Stimulated activated CD8-positive, alpha-beta memory T cell treated with anti-CD3 and anti-CD28 coated beads, Interleukin-15, amount 100 ng/mL, for 24 hours (primary cell): ENCODE measurements around the gene VWA1.
A peak's percentile ranks its signal among the peaks of the same experiment; 100 is the strongest.
"Not testable (repeated sequence)": the region's sequence is repeated elsewhere in the genome, so short reads cannot be mapped to it uniquely, and the experiment has no call there.

Experiments
- DNase-seq: peaks from one replicate; pipeline ENCODE4 v3.0.0-alpha.2; 2020; ENCODE audit warnings: low read depth

VWA1 gene

DNA sequence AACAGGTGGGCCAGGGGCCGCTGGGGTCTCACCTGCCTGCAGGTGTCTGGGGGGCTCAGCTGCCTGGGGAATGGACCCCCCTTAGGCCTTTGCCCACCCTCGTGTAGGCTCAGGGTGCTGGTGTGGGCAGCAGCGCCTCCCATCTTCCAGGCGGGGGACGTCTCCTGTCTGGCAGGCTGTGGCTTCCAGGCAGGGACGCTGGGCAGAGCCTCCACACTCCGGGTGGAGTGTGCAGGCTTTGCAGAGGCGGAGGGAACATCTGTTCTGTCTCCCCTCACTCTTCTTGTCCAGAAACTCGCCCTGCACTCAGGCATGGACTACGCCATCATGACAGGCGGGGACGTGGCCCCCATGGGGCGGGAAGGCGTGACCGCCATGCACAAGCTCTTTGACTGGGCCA lies 20.4 kb downstream of the VWA1 start:
- not testable (repeated sequence) for DNase-seq

DNA sequence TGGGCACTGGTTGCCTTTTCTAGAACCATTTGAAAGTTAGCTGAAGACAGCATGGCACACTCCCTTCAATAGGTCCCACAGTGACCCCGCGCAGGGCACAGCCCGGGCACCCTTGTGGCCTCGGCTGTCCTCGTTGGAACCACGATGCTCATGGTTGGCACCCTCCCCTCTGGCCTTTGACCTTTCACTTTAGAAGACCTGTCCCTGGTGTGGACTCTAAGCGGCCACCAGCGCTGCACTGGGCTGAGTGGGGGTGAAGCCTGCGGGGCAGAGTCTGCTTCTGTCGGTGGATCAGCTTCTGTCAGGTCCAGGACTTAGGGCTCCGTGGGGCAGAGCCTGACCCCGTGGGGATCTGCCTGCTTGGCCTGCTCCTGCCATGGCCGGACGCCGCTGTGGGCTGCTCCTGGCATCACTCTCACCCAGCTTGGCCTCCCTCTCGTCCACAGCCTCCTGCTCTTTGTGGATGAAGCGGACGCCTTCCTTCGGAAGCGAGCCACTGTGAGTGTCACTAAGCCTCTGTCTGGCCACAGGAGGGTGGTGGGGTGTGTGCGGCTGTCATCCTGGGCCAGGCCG lies 21.3 kb downstream of the VWA1 start:
- not testable (repeated sequence) for DNase-seq

DNA sequence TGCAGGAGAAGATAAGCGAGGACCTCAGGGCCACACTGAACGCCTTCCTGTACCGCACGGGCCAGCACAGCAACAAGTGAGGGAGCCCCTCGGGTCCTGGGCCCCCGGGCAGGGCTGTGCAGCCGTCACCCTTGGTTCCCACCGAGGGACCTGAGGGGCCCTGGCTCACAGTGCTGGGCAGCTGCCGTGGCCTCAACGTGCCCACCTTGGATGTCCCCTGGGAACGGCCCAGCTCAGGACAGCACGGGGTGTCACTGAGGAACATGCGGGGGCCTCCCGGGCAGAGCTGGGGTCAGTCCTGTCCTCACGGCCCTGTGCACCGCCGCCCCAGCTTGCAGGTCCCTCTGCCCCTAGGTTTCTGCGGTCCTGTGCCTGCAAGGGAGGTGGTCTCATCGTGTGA lies 23.7 kb downstream of the VWA1 start:
- DNase-seq: not testable (repeated sequence)

DNA sequence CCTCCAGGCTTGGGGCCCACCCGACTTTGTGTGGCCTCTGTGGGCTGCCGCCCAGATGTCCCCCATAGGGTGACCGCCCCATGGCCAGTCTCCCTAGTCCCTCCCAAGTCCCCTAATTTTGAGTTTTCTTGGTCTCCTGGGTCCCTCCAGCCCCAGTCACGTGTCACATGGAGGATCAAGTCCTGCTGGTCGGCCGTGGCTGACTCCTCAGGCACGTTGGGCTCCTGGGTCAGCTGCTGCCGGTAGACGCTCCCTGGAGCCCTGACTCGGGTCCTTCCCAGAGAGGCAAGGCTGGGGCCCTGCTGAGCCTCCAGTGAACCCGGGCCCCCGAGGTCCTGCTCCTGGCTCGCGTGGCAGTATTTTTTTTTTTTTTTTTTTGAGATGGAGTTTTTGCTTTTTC lies 24.2 kb downstream of the VWA1 start:
- DNase-seq: not testable (repeated sequence)

DNA sequence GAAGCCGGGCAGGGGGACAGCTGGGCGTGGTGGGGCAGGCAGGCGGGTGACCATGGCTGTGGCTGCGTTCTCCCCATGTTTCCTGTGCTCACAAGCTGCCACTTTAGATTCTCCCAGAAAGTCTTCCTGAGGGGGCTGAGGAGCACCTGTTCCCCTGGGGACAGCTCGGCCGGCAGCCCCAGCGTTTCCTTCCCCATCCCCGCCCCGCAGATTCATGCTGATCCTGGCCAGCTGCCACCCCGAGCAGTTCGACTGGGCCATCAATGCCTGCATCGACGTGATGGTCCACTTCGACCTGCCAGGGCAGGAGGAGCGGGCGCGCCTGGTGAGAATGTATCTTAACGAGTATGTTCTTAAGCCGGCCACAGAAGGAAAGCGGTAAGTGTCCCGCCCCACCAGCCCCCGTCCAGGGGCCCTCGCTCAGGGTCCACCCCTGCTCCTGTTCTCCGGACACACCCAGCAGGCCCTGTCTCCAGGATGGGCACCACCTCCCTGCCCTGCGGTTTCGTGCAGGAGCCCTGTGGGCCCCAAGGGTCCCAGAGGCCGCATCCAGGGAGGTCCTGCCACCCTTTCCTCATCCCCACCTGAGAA lies 25.1 kb downstream of the VWA1 start:
- no peak for DNase-seq

DNA sequence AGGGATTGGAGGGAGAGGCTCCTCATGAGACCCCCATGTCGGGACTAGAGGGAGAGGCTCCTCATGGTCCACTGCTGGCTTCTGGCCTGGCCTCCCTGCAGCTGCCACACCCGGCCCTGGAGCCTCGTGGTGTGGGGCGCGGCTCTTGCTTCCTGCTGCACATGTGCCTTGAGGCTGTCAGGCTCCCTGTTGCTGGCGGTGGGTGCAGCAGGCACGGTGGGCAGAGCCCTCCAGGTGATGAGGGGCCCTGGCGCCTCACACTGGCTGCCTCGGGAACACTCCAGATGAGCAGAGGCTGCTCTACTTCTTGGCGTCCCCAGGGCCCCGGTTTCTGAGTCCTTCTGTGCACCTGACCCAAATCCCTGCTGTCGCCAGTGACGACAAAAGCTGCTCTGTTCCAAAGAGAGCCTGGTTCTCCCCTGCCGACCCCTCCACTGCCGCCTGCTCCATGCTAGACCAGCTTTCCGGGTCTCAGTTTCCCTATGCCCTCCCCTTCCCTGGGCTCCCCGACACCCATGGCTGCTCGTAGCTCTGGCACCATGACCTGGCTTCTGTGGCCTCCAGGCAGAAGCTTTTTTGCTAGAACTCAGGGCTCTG lies 26.3 kb downstream of the VWA1 start:
- no peak for DNase-seq

DNA sequence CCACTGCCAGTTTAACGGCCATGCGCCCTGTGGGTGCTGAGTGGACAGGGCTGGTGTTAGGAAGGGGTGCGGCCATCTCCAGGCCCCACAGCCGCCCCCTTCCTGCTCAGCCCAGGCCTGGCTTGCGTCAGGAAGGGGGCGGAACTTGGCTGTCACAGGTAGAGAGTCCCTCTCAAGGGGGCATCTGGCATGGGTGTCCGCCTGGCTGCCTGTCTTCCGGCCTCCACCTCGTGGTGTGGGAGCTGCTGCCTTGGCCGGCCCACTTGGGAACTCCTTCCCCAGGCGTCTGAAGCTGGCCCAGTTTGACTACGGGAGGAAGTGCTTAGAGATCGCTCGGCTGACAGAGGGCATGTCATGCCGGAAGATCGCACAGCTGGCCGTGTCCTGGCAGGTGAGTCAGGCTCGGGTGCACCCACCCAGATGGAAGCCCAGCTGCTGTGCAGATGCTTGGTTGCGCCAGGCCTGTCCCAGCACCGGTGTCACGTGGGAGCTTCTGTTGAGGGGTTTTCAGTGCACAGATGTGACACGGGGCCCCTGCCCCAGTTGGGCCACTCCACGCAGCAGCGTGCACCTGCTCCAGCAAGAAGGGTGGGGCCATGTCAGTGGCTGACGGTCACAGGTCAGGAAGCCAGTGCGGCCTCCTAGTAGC lies 27.0 kb downstream of the VWA1 start:
- DNase-seq: no peak

DNA sequence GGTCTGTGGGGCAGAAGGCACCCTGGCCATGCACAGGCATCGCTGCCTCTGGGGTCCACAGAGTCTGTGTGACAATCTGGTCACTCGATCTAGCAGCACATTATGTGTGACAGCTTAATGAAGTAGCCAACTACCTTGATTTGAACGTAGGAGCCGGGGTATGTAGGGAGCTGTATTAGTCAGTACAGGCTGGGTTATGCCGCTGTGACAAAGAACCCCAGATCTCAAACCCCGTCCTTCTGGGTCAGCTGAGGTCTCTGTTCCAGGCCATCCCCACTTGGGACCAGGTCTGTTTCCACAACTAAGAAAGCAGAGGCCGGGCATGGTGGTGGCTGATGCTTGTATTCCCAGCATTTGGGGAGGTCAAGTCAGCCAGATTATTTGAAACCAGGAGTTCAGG lies 27.8 kb downstream of the VWA1 start:
- no peak for DNase-seq

DNA sequence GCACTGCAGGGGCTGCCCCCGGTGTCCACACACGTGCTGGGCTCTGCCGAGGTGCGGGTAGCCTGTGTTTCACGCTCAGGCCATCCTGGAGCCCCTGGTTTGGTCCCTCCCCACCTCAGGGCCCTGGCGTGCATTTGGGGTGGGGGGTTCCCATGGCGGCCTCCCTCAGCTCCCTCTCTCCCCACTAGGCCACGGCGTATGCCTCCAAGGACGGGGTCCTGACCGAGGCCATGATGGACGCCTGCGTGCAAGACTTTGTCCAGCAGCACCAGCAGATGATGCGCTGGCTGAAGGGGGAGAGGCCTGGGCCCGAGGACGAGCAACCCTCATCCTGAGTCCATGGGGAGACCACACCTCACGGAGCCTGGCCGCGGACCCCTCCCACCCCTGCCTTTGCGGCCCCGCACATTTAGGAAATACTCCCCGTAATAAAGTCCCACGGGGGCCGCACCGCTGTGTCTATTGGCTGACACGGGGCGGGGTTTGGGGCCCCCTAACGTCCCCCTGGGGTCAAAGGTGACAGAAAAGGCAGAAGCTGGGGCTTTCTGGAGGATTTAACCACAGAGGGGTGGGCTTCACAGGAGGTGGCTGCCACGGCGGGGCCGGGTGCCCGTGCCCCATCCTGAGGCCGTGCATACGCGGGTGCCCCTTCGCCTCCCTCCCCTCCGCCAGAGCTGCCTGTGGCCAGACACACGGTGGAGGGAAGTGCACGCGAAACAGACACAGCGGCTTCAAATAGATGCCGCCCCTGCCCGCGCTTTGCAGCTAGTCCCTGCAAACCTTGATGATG lies 32.9 kb downstream of the VWA1 start:
- DNase-seq: not testable (repeated sequence)

DNA sequence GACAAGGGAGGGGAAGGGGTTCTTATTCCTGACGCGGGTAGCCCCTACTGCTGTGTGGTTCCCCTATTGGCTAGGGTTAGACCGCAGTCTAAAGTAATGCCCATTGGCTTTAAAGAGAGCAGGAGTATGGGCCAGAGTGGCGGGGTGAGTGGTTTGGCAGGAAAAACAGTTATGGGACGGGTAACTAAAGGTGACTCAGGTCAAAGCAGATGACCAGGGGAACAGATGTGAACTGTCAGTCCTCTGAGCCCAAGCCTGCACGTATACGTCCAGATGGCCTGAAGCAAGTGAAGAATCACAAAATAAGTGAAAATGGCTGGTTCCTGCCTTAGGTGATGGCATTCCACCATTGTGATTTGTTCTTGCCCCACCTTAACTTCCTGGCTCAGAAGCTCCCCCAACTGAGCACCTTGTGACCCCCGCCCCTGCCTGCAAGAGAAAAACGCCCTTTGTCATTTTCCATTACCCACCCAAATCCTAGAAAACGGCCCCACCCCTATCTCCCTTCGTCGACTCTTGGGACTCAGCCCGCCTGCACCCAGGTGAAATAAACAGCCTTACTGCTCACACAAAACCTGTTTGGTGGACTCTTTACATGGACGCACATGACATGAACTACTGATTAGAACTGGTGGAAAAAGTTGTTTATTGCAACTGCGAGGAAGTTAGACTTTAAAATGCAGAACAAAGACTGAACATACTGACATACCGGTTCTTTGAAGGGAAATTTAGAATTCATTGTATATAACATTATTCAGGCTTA lies 35.3 kb downstream of the VWA1 start:
- DNase-seq: no peak

DNA sequence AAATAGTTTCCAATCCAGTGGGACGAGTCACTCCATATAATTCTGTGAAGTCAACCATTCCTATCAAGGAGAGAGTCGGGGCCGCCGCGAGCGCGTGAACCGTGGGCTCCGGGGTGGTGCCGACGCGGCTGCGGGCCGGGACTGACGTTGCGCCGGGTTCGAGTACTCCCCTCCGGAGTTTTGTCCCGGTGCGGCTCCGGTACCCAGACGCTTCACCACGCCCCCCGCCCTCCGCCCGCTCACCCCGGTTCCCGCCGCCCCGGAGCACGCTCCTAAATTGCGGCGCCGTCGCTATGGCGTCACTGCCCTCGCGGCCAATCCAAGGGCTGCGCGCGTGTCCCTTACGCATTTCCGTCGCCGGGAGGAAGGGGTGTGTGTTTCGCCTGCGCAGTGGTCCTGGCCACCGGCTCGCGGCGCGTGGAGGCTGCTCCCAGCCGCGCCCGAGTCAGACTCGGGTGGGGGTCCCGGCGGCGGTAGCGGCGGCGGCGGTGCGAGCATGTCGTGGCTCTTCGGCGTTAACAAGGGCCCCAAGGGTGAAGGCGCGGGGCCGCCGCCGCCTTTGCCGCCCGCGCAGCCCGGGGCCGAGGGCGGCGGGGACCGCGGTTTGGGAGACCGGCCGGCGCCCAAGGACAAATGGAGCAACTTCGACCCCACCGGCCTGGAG lies 36.0 kb downstream of the VWA1 start, which contains the start of gene ATAD3B:
Gene ATAD3B, plus strand, starts transcription at position 377 of the 664 bp plus-strand sequence. Its CDS starts 120 bp downstream, at position 497.
- DNase-seq: peak; percentile 84

DNA sequence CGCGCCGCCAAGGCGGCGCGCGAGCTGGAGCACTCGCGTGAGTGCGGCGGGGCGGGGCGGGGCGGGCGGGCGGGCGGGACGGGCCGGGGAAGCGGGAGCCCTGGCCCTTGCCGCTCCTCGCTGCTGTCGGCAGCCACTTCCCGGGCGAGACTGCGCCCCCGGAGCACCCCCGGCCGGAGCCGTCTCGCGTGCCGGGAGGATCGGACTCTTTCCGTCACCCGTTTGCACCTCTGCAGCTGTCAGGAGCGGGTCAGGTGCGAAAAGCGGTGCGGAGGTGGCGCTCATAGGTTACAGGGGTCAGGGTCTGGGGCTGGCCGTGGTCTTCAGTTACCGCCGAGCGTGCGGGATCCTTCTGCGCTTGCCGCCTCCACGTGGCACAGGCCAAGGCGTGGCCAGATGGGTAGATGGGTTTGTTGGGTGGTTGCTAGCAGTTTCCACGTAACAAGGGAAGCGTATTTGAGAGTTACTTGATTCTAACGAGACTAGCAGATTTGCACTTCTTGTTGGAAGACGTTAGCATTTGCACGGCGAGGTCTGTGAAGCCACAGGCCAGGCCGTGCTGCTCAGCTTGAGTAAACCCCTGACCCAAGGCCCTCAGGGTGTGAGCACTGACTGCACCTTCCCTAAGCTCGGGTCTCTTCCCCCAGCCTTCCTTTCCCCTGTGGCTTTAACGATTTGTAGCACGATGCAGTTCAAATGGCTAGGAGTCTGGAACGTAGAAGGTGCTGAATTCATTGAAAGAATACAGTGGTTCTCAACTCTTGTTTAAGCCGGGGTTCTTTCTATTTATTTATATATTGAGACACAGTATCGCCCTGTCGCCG lies 36.8 kb downstream of the VWA1 start:
- not testable (repeated sequence) for DNase-seq

DNA sequence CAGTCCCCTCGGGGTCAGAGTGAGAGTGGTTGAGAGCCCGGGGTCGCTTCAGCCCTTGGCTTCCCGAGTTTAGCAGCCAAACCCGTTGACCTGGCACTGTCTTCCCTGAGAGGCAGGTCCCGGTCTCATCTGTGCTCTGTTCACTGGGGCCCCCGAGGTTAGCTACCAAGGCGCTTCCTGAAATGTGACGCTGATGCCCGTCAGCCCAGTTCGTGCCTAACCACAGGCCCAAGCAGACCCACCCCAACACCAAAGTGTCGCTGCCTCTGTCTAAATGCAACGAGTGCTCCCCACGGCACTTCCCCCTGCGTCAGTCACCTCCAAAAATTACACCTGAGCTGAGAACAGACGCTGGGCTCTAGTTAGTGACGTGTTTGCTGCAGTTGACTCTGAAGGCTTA lies 40.5 kb downstream of the VWA1 start:
- not testable (repeated sequence) for DNase-seq

DNA sequence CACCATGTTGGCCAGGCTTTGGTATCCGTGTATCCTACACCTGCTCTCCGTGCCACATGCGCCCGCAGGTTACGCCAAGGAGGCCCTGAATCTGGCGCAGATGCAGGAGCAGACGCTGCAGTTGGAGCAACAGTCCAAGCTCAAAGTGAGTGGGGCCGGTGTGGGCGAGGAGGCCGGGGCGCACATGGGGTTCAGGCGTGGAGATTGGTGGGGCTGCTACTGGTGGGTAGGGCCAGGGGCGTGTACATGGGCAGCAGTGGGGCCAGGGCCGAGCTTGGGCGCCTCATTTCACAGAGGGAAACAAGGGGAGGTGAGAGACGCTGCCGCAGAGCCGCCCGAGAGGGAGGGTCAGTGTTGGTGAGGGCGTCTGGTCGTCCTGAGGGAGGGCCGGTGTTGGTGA lies 41.7 kb downstream of the VWA1 start:
- no peak for DNase-seq

DNA sequence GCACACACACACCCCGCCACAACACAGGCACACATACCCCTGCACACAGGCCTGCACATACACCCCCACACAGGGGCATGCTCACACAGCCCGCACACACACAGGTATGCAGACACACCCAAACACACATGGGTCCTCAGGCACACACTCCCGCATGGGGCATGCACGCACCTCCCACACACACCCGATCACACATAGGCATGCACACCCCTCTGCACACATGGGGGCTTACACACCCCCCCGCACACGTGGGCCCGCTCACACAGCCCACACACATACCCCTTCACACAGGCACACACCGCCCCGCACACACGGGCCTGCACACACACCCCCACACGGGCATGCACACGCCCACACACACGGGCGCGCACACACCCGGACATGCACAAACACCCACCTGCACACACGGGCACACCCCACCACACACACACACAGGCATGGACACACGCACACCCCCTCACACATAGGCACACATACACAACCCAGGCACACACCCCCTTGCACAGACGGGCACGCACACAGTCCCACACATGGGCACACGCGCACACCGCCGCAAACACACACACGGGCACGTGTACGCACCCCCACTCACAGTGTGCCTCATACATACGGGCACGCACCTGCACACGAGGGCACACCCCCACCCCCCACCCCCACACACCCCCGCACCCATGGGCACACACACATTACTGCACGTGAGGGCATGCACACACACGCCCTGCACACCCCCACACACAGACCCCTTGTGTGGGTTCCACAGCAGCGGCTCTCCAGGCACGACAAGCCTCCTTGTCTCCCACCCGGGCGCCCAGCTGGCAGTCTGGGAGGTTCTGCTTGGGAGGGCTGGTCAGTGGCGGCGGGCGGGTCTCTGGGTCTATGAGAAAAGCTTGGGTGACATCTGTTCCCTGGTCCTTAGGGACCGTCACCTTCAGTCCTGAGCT lies 44.3 kb downstream of the VWA1 start:
- no peak for DNase-seq

DNA sequence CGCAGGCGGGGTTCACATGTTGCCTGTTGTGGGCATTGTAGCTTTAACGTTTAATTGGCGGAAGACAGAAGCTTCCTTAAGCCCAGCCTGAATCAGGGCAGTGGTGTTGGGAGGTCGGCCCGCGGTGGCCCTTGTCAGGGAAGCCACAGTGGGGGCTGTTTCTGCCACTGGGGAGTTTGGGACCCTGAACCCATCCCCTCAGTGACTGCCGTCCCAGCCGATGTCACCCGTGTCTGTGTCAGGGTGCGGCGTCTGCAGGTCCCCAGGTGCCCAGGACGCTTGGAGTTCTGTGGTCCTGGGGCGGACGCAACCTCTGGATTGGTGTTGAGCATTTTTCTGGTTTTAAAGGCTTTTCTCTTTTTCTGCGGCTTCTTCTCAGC lies 45.0 kb downstream of the VWA1 start:
- not testable (repeated sequence) for DNase-seq

DNA sequence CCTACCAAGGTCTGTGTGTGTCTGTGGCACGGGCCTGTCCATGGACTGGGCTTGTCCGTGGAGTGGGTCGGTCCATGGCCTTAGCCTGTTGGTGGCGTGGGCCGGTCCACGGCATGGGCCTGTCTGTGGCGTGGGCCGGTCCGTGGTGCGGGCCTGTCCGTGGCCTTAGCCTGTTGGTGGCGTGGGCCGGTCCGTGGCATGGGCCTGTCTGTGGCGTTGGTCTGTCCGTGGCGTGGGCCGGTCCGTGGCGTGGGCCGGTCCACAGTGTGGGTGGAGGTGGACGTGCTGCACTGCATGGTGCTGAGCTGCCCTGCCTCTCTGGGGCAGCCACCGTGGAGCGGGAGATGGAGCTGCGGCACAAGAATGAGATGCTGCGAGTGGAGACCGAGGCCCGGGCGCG lies 46.3 kb downstream of the VWA1 start:
- not testable (repeated sequence) for DNase-seq

DNA sequence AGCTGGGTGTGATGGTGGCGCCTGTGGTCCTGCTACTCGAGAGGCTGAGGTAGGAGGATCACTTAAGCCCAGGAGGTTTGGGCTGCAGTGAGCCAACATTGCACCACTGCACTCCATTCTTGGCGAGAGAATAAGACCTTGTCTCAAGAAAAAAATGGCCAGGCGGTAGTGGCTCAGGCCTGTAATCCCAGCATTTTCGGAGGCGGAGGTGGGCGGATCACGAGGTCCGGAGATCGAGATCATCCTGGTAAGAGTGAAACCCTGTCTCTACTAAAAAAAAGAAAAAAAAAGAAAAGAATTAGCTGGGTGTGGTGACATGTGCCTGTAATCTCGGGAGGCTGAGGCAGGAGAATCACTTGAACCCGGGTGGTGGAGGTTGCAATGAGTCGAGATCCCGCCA lies 47.4 kb downstream of the VWA1 start:
- no peak for DNase-seq

DNA sequence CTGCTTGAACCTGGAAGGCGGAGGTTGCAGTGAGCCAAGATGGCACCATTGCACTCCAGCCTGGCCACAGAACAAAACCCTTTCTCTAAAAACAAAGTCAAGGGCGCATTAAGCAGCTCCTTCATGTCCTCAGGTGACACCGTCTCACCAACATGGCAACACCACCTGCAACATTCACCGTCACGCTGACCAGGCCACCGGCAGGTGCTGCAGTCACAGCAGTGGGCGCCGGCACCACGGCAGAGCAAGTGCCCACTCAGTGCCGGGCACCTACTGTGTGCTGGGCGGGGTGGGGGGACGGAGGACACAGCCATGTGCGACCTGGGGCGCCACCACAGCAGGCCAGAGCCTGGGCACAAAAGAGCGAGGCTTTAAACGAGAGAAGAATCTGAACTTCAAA lies 48.2 kb downstream of the VWA1 start:
- DNase-seq: no peak
